WTC11 (cell line): ENCODE data around the gene OCA2. TPM values are rescaled to one million over a fixed set of nuclear protein-coding genes. Genes with fewer than 3 reads are reported as not detected.

Experiments
- ATAC-seq: fragments of 200-7000 bp; cut with Tn5 transposase; 2 replicates; pipeline ENCODE4 v1.10.0; 2021; ENCODE audit warnings: mild to moderate bottlenecking, moderate library complexity
- CTCF ChIA-PET: fragments of 300-600 bp; sonication (Branson Sonifier 250); formaldehyde crosslinking; loops from one replicate; lab custom pipeline; 2021; ENCODE audit warnings: antibody characterized with exemption; lab: Charles Lee
- POLR2A ChIA-PET: fragments of 350-600 bp; sonication (Branson Sonifier 250); formaldehyde crosslinking; loops from one replicate; lab custom pipeline; 2021; ENCODE audit warnings: antibody characterized with exemption; lab: Charles Lee
- DNase-seq: peaks from one replicate; pipeline ENCODE4 v3.0.0; 2021; ENCODE audit warnings: low spot score
- H3K27ac Mint-ChIP-seq: 2 replicates; pipeline ENCODE4 v1.8.0; 2021; ENCODE audit warnings: mixed read lengths
- H3K27me3 Mint-ChIP-seq: 2 replicates; pipeline ENCODE4 v1.8.0; 2021; ENCODE audit warnings: low read depth, mild to moderate bottlenecking, moderate library complexity, mixed read lengths
- H3K36me3 Mint-ChIP-seq: 2 replicates; pipeline ENCODE4 v1.8.0; 2021; ENCODE audit warnings: mixed read lengths
- H3K4me1 Mint-ChIP-seq: 2 replicates; pipeline ENCODE4 v1.8.0; 2022; ENCODE audit warnings: mixed read lengths
- H3K4me3 Mint-ChIP-seq: 2 replicates; pipeline ENCODE4 v1.8.0; 2021; ENCODE audit warnings: mild to moderate bottlenecking, moderate library complexity, mixed read lengths
- H3K9me3 Mint-ChIP-seq: 2 replicates; pipeline ENCODE4 v1.8.0; 2021; ENCODE audit warnings: mixed read lengths
- ATF1 ChIP-seq: sonication (generic); formaldehyde crosslinking; IDR thresholded peaks from 2 replicates; pipeline ENCODE4 v1.8.1; 2023; ENCODE audit warnings: mild to moderate bottlenecking, moderate library complexity, missing genetic modification reagents
- ATF2 ChIP-seq: sonication (generic); formaldehyde crosslinking; IDR thresholded peaks from 2 replicates; pipeline ENCODE4 v1.8.1; 2022; ENCODE audit warnings: low read depth, missing genetic modification reagents, borderline replicate concordance
- ATF6 ChIP-seq: sonication (generic); formaldehyde crosslinking; IDR thresholded peaks from 2 replicates; pipeline ENCODE4 v1.8.1; 2023; ENCODE audit warnings: mild to moderate bottlenecking, missing genetic modification reagents
- CREB1 ChIP-seq: sonication (generic); formaldehyde crosslinking; IDR thresholded peaks from 2 replicates; pipeline ENCODE4 v1.8.0; 2023; ENCODE audit warnings: mild to moderate bottlenecking, missing genetic modification reagents
- CREM ChIP-seq: sonication (generic); formaldehyde crosslinking; IDR thresholded peaks from 2 replicates; pipeline ENCODE4 v1.8.1; 2022; ENCODE audit warnings: mild to moderate bottlenecking, missing genetic modification reagents, moderate library complexity
- FOXP1 ChIP-seq: sonication (generic); formaldehyde crosslinking; IDR thresholded peaks from 2 replicates; pipeline ENCODE4 v1.8.0; 2022; ENCODE audit warnings: missing genetic modification reagents, mild to moderate bottlenecking, moderate library complexity, borderline replicate concordance
- KAT7 ChIP-seq: sonication (generic); formaldehyde crosslinking; IDR thresholded peaks from 2 replicates; pipeline ENCODE4 v1.8.1; 2023; ENCODE audit warnings: missing genetic modification reagents, mild to moderate bottlenecking, borderline replicate concordance
- MYBL2 ChIP-seq: sonication (generic); formaldehyde crosslinking; IDR thresholded peaks from 2 replicates; pipeline ENCODE4 v1.8.1; 2023; ENCODE audit warnings: mild to moderate bottlenecking, moderate library complexity, missing genetic modification reagents
- NFYB ChIP-seq: sonication (generic); formaldehyde crosslinking; conservative IDR thresholded peaks from 2 replicates; pipeline ENCODE4 v1.8.0; 2022; ENCODE audit warnings: low read depth, missing genetic modification reagents
- NR1H2 ChIP-seq: sonication (generic); formaldehyde crosslinking; IDR thresholded peaks from 2 replicates; pipeline ENCODE4 v1.9.0; 2021; ENCODE audit warnings: mild to moderate bottlenecking, moderate library complexity, missing genetic modification reagents
- NR3C1 ChIP-seq: sonication (generic); formaldehyde crosslinking; conservative IDR thresholded peaks from 2 replicates; pipeline ENCODE4 v1.8.1; 2023; ENCODE audit warnings: low read depth, mild to moderate bottlenecking, missing genetic modification reagents
- RELA ChIP-seq: sonication (generic); formaldehyde crosslinking; IDR thresholded peaks from 2 replicates; pipeline ENCODE4 v1.8.1; 2022; ENCODE audit warnings: missing genetic modification reagents, mild to moderate bottlenecking, borderline replicate concordance
- SMAD3 ChIP-seq: sonication (generic); formaldehyde crosslinking; IDR thresholded peaks from 2 replicates; pipeline ENCODE4 v1.8.0; 2022; ENCODE audit warnings: missing genetic modification reagents, mild to moderate bottlenecking, borderline replicate concordance
- SP1 ChIP-seq: sonication (generic); formaldehyde crosslinking; conservative IDR thresholded peaks from 2 replicates; pipeline ENCODE4 v1.8.1; 2022; ENCODE audit warnings: missing genetic modification reagents
- TCF7 ChIP-seq: sonication (generic); formaldehyde crosslinking; IDR thresholded peaks from 2 replicates; pipeline ENCODE4 v1.8.0; 2022; ENCODE audit warnings: mild to moderate bottlenecking, low read depth, missing genetic modification reagents, moderate library complexity
- ZNF263 ChIP-seq: sonication (generic); formaldehyde crosslinking; IDR thresholded peaks from 2 replicates; pipeline ENCODE4 v1.8.1; 2022; ENCODE audit warnings: low read depth, mild to moderate bottlenecking, moderate library complexity, missing genetic modification reagents
- ZNF396 ChIP-seq: fragments of 250-450 bp; sonication (Bioruptor Pico); IDR thresholded peaks from 2 replicates; pipeline ENCODE4 v1.8.0; 2021; ENCODE audit warnings: mild to moderate bottlenecking, moderate library complexity, borderline replicate concordance
- ZNF425 ChIP-seq: fragments of 250-450 bp; sonication (Bioruptor Pico); conservative IDR thresholded peaks from 2 replicates; pipeline ENCODE4 v1.9.0; 2021; ENCODE audit warnings: mild to moderate bottlenecking
- ZNF512 ChIP-seq: sonication (generic); formaldehyde crosslinking; IDR thresholded peaks from 2 replicates; pipeline ENCODE4 v1.8.1; 2022; ENCODE audit warnings: missing genetic modification reagents, borderline replicate concordance
- total RNA-seq: library from RNA; stranded (reverse); gene quantifications from 3 replicates; pipeline ENCODE4 v1.2.3, GENCODE V29; 2021
- TF ChIP-seq, protein P1 (sequence below): sonication (generic); formaldehyde crosslinking; IDR thresholded peaks from 2 replicates; pipeline ENCODE4 v1.8.0; 2022; ENCODE audit warnings: mild to moderate bottlenecking, missing genetic modification reagents
- TF ChIP-seq, protein P2 (sequence below): sonication (generic); formaldehyde crosslinking; IDR thresholded peaks from 2 replicates; pipeline ENCODE4 v1.8.1; 2023; ENCODE audit warnings: mild to moderate bottlenecking, missing genetic modification reagents, moderate library complexity

Gene OCA2
- total RNA-seq, 1 experiment from 2014 or later: 0.39 TPM

DNA sequence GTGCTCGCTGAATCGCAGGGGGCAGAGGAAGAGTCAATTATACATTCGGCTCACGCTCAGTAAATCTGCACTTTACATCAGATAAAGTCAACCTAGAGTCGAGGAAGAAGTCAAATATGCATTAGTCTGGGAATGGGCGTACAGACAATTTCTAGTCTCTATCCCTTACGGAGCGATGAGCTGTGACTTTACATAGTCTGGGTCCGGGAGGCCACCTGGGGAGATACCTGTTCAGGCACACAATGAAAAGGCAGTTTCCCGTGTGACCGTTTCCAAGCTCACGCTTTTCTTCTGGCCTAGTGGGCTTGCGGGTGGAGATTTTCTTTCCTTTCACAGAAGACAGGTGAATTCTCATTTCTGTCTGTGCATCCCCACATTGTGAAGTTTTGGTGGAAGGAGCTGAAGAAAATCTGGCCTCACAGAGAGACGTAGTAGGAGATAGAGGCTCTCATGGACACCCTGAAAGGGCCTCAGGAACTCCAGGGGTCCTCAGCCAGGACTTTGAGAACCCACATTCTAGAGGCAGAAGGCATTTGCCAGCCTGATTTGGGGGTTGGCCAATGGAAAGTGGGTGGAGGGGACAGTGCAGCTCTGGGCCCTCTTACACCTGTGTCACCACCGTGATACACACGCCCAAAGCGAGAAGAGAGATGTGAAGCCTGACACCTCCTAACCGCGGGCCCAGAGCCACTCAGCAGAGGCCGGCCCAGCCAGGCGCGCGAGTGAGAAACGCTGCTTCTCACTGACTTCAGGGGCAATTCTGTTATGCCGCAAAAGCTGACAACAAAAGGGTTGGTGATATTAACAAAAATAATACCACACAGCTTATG lies 10.7 kb upstream of the OCA2 start:
- H3K4me3 Mint-ChIP-seq: no peak overlapping the region
- CTCF ChIA-PET: interaction anchor here (0.6 to 2.1 kb wide), 4 partner anchors 11 to 429 kb away, joined by 3 to 12 read pairs (median 7); partner anchors contain the start of gene OCA2
- peaks cover 4% of the 10 kb centered on the region for H3K4me1 Mint-ChIP-seq
- TF ChIP-seq ZNF396 (CRISPR knock-in tag) (no peak), NR3C1 (CRISPR knock-in tag) (no peak), RELA (CRISPR knock-in tag) (no peak), ZNF512 (no peak), ATF6 (CRISPR knock-in tag) (no peak), KAT7 (CRISPR knock-in tag) (no peak), ATF2 (no peak)
- no peaks in the 10 kb centered on the region for H3K9me3 Mint-ChIP-seq
- H3K27me3 Mint-ChIP-seq: peaks cover 35% of the 10 kb centered on the region
- ATAC-seq (no peak), DNase-seq (no peak)
- 0 out of 2 replicates have a peak overlapping the region, but pooled peaks have one; percentile 11 for H3K27ac Mint-ChIP-seq
- peaks cover 32% of the 10 kb centered on the region for H3K36me3 Mint-ChIP-seq
- POLR2A ChIA-PET: no interaction called here

GRCh38 chr15:28107904-28108275 lies 8.8 kb upstream of the OCA2 start:
- Mint-ChIP-seq H3K4me3 (peak overlapping the region; percentile 86), H3K36me3 (peaks cover 17% of the 10 kb centered on the region), H3K27me3 (peaks cover 52% of the 10 kb centered on the region), H3K27ac (no peak overlapping the region), H3K4me1 (peaks cover 10% of the 10 kb centered on the region), H3K9me3 (no peaks in the 10 kb centered on the region)
- no peak for ATAC-seq
- DNase-seq: no peak
- POLR2A ChIA-PET: no interaction called here
- CTCF ChIA-PET: interaction anchor here (1.1 to 2.3 kb wide), 4 partner anchors 9 to 86 kb away, joined by 3 to 12 read pairs (median 8); partner anchors contain the start of gene OCA2
- TF ChIP-seq CREM: no peak
- no peak for TF ChIP-seq CREB1 (CRISPR knock-in tag)
- no peak for TF ChIP-seq MYBL2 (CRISPR knock-in tag)
- TF ChIP-seq ZNF263: no peak
- TF ChIP-seq ATF1 (CRISPR knock-in tag): no peak
- TF ChIP-seq, protein P1, sequence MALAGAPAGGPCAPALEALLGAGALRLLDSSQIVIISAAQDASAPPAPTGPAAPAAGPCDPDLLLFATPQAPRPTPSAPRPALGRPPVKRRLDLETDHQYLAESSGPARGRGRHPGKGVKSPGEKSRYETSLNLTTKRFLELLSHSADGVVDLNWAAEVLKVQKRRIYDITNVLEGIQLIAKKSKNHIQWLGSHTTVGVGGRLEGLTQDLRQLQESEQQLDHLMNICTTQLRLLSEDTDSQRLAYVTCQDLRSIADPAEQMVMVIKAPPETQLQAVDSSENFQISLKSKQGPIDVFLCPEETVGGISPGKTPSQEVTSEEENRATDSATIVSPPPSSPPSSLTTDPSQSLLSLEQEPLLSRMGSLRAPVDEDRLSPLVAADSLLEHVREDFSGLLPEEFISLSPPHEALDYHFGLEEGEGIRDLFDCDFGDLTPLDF (CRISPR knock-in tag): no peak
- TF ChIP-seq NR1H2 (CRISPR knock-in tag): no peak
- TF ChIP-seq ZNF425: no peak
- TF ChIP-seq TCF7 (CRISPR knock-in tag): no peak
- TF ChIP-seq SP1: no peak
- no peak for TF ChIP-seq FOXP1 (CRISPR knock-in tag)
- TF ChIP-seq, protein P2, sequence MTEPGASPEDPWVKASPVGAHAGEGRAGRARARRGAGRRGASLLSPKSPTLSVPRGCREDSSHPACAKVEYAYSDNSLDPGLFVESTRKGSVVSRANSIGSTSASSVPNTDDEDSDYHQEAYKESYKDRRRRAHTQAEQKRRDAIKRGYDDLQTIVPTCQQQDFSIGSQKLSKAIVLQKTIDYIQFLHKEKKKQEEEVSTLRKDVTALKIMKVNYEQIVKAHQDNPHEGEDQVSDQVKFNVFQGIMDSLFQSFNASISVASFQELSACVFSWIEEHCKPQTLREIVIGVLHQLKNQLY (CRISPR knock-in tag): no peak
- TF ChIP-seq SMAD3: no peak
- TF ChIP-seq NFYB (CRISPR knock-in tag): no peak
